NCI-H2227 (cell line): ENCODE measurements around the gene MFNG.

Experiments used
- DNase-seq: peaks from one replicate; lab custom pipeline; 2025; ENCODE audit not compliant: unreplicated experiment; lab: John Stamatoyannopoulos, UW

Gene MFNG

GRCh38 chr22:37454857-37455686 is 31.1 kb downstream of the MFNG start:
- DNase-seq = peak; percentile 37

GRCh38 chr22:37453696-37454095 is 32.5 kb downstream of the MFNG start:
- DNase-seq = no peak

- no peak for DNase-seq
These were observed 35.0 kb downstream of the MFNG start for GRCh38 chr22:37451218-37451617.

GRCh38 chr22:37449331-37450001 is 36.7 kb downstream of the MFNG start:
- DNase-seq = no peak

GRCh38 chr22:37448516-37449127 is 37.6 kb downstream of the MFNG start:
- DNase-seq = no peak

GRCh38 chr22:37445501-37445900 is 40.7 kb downstream of the MFNG start:
- no peak for DNase-seq

DNA sequence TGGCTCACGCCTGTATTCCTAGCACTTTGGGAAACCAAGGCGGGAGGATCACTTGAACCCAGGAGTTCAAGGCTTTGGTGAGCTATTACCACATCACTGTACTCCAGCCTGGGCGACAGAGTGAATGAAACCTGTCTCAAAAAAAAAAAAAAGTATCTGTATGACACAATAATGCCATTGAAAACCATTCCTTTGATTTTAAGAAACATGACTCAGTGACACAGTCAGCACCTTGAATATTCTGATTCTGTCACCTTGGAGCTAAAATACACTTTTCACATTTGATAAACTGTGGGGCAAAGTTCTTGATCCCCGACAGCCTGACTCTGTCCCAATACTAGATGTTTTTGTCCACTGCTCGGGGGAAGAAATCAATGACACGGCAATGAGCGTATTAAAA is 42.2 kb downstream of the MFNG start:
- no peak for DNase-seq

DNA sequence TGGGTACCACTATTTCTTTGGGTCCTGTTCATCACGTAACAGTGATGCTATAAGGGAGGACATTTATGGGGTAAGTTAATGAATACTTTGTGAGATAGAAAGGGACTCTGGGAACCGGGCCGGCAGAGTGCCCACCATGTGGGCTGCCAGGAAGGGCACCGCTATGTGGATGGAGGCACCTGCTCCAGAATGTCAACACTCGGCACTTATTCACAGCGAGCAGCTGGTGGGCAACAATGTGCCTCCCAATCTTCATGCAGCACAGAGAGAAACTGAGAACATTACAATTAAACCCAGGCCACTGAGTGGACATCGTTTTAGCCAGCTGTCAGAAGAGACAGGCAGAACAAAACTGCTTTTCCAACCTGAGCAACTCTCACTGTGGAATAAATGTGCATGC is 43.1 kb downstream of the MFNG start:
- no peak for DNase-seq

DNA sequence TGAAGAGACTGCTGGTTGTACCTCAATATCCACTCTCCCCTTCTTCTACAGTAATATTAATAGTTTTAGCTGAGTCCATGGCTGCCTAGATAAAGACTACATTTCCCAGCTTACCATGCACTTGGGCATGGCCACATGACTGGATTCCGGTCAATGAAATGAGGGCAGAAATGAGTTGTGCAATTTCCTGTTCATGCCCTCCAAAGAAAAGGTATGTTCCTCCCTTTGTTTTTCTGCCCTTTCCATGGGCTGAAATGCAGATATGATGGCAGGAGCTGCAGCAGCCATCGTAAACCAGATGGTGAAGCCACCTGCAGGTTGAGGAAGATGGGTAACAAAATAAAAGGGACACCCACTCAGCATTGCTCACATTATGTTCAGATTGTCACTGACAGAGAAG is 43.6 kb downstream of the MFNG start:
- DNase-seq = no peak

- no peak for DNase-seq
These were observed 44.0 kb downstream of the MFNG start for GRCh38 chr22:37442135-37442534.

- DNase-seq = no peak
These were observed 45.3 kb downstream of the MFNG start for GRCh38 chr22:37440875-37441274.

DNA sequence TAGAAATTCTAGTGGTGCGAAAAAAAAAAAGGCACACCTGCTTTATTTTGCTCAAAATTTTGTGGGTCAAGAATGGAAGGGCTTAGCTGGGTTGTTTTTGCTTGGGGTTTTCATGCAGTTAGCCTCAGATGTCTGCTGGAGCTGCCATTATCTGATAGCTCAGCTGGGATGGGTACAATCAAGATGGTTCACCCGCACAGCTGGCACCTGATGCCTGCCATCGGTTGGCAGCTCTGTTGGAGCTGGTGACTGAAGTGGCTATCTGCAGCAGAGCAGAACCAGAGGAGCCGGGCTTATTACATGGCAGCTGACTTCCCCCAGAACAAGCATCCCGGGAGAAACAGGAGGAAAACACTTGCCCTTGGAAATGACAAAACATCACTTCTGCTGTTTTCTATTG is 46.8 kb downstream of the MFNG start:
- no peak for DNase-seq

- no peak for DNase-seq
These were observed 50.1 kb downstream of the MFNG start for GRCh38 chr22:37435970-37436603.

GRCh38 chr22:37433786-37434185 is 52.4 kb downstream of the MFNG start:
- no peak for DNase-seq

DNA sequence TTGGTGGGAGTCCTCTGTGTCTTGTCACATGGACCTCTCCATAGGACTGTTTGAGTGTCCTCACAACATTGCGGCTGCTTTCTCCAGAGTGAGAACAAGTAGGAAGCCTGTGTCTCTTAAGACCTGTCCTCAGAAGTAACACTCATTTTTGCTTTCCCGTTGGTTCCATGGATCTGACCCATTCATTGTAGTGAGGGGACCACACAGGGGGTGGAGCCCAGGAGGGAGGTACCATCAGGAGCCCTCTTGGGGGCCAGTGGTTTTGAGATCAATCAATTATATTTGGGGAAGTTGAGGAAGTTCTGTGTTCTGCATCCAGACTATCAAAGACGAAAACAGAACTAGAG is 53.5 kb downstream of the MFNG start:
- no peak for DNase-seq

GRCh38 chr22:37431801-37432707 is 54.1 kb downstream of the MFNG start:
- no peak for DNase-seq

DNA sequence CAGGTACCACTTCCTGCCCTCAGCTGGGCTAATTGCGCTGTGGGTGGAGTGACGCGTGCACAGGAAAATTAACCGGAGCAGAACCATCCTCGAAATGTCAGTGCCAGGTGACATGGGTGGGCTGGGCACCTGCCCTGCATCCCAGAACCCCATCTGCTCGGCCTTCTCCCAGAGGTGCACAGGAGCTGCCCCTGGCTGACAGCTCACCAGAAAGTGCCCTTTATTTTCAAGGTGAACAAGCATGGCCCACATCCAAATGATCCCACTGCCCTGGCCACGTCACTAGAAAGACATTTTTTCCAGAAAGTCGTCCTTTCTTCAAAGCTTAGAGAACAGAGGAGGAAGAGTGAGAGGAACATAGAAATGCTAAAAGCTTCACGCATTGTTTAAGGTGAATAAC is 54.8 kb downstream of the MFNG start:
- DNase-seq = no peak

- no peak for DNase-seq
These were observed 55.2 kb downstream of the MFNG start for GRCh38 chr22:37430941-37431340.

DNA sequence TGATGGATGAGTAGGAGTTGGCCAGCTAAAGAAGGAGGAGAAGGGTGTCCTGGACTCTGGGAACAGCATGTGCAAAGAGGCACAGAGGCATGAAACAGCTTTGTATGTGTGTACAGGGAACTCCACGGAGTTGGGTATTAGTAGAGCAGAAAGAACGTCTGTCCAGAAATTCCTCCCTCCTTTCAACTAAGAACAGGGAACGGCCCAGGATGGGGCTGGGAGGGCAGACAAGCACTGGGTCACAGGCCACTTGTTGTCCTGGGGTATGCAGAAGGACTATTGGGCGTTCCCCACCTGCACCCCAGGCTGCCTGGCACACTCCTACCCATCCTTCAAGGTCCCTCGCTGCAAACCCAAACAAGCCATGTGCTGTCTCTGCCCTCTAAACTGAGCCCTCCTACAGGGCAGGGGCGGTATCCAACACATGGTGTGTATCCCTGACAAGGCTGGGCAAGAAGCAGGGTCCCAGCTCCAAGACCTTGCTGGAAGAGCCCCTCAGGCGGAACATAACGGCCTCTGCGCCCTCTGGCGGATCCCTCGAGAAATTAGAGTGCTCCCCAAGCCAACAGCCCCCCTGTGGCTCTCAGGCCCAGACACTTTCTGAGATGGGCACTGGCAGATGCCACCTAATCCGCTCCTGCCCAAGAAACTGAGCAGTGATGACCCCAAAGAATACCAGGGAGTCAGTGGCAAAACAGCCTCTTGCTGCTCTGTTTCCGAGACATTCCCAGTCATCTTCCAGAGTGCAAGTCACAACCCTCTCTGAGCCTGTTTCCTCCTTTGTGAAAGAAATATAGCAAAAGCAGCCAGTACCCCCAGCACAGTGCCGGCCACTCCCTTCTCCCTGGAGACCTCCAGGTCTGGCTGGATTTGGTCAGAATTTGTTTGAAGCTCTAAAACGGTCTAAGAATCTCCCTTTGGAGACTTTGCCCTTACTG is 57.3 kb downstream of the MFNG start:
- peak; percentile 74 for DNase-seq
